ENCODE measurements around the gene DNAJC3. TPM values are rescaled to one million over a fixed set of nuclear protein-coding genes. Genes with fewer than 3 reads are reported as not detected.

The DNAJC3 gene
- total and polyA plus RNA-seq, 2 of the 13 experiments (the other 11 are each of a cell fraction or from before 2014, with no cell fraction given), result 10.4 to 48.2 TPM

DNA sequence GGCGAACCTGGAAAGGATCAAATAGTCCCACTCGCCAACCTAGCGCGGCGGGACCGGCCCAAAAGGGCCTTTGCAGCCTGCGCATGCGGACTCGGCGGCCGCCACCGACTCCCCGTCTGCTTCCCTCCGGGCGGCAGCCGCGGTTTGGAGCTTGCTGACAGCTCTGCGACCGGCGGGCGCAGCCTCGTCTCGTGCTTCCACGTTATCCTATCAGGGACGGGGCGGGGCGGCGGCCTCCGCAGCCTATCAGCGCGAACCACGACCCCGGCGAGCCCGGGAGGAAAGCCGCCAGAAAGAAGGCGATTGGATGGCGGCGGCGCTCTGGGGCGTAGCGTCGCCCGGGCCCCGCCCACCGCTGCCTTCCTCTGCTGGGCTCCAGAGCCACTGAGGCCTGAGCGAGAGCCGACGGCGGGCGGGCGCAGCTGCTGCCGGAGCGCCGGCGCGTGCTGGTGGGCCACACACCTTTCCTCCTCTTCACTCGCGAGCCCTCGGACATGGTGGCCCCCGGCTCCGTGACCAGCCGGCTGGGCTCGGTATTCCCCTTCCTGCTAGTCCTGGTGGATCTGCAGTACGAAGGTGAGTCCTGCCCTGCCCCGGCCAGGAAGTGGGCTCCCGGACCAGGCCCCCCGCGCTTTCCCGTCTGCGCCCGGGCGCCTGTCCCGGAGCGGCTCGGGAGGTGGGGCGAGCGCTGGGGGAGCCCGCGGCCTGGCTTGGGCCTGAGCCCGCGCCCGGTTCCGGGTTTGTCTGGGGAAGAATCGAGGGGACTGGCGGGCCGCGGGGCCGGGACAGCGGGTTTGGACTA lies at the start of gene DNAJC3 (continued):
- TF ChIP-seq SP140L (CRISPR knock-in tag; IDR thresholded peaks at IDR 0.05; ENCODE audit: borderline replicate concordance), result peak; percentile 72; the same call in 1 of the 2 replicates
- peak; percentile 66; the same call in 1 of the 2 replicates for TF ChIP-seq ZBTB7A (CRISPR knock-in tag; IDR thresholded peaks at IDR 0.05)
- TF ChIP-seq, protein P1, sequence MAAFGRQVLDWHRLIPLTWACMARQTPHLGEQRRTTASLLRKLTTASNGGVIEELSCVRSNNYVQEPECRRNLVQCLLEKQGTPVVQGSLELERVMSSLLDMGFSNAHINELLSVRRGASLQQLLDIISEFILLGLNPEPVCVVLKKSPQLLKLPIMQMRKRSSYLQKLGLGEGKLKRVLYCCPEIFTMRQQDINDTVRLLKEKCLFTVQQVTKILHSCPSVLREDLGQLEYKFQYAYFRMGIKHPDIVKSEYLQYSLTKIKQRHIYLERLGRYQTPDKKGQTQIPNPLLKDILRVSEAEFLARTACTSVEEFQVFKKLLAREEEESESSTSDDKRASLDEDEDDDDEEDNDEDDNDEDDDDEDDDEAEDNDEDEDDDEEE (CRISPR knock-in tag; IDR thresholded peaks at IDR 0.05), result peak; percentile 25; the same call in 1 of the 2 replicates
- TF ChIP-seq ZFAT (CRISPR knock-in tag; conservative IDR thresholded peaks at IDR 0.05), result 0 out of 2 replicates have a peak, but pooled peaks have one; percentile 31
- TF ChIP-seq MYNN (CRISPR knock-in tag; IDR thresholded peaks at IDR 0.05; ENCODE audit: low read depth), result no peak
- no peak; the same call in none of the 2 replicates for TF ChIP-seq ZFP36L2 (CRISPR knock-in tag; IDR thresholded peaks at IDR 0.05)
- TF ChIP-seq, protein P2, sequence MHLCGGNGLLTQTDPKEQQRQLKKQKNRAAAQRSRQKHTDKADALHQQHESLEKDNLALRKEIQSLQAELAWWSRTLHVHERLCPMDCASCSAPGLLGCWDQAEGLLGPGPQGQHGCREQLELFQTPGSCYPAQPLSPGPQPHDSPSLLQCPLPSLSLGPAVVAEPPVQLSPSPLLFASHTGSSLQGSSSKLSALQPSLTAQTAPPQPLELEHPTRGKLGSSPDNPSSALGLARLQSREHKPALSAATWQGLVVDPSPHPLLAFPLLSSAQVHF (CRISPR knock-in tag; IDR thresholded peaks at IDR 0.05), result peak; percentile 74; the same call in 1 of the 2 replicates
- no peak for TF ChIP-seq ZNF143 (CRISPR knock-in tag; IDR thresholded peaks at IDR 0.05)
- TF ChIP-seq, protein P3, sequence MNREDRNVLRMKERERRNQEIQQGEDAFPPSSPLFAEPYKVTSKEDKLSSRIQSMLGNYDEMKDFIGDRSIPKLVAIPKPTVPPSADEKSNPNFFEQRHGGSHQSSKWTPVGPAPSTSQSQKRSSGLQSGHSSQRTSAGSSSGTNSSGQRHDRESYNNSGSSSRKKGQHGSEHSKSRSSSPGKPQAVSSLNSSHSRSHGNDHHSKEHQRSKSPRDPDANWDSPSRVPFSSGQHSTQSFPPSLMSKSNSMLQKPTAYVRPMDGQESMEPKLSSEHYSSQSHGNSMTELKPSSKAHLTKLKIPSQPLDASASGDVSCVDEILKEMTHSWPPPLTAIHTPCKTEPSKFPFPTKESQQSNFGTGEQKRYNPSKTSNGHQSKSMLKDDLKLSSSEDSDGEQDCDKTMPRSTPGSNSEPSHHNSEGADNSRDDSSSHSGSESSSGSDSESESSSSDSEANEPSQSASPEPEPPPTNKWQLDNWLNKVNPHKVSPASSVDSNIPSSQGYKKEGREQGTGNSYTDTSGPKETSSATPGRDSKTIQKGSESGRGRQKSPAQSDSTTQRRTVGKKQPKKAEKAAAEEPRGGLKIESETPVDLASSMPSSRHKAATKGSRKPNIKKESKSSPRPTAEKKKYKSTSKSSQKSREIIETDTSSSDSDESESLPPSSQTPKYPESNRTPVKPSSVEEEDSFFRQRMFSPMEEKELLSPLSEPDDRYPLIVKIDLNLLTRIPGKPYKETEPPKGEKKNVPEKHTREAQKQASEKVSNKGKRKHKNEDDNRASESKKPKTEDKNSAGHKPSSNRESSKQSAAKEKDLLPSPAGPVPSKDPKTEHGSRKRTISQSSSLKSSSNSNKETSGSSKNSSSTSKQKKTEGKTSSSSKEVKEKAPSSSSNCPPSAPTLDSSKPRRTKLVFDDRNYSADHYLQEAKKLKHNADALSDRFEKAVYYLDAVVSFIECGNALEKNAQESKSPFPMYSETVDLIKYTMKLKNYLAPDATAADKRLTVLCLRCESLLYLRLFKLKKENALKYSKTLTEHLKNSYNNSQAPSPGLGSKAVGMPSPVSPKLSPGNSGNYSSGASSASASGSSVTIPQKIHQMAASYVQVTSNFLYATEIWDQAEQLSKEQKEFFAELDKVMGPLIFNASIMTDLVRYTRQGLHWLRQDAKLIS (CRISPR knock-in tag; IDR thresholded peaks at IDR 0.05), result no peak
- no peak for TF ChIP-seq PCBP2 (optimal IDR thresholded peaks at IDR 0.05; ENCODE audit: low read depth, low read length, poor library complexity, severe bottlenecking)
- TF ChIP-seq, protein P4, sequence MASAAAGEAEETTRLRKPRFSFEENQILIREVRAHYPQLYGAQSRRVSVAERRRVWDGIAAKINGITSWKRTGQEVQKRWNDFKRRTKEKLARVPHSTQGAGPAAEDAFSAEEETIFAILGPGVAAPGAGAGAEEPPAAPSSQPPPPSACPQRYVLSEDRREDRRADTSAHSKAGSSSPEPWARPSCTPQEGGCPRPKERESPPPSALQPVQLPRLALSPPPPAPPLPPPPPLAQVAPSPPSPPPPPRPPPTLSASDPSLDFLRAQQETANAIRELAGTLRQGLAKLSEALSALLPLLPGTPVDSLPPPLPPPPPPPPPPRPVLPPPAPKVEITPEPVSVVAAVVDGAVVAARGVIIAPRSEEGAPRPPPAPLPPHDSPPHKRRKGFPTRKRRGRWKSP (CRISPR knock-in tag; IDR thresholded peaks at IDR 0.05), result peak; percentile 70
- TF ChIP-seq CBX5 (CRISPR knock-in tag; IDR thresholded peaks at IDR 0.05; ENCODE audit: borderline replicate concordance), result peak; percentile 20; the same call in 1 of the 2 replicates
- TF ChIP-seq ZNF891 (CRISPR knock-in tag; IDR thresholded peaks at IDR 0.05), result peak; percentile 62
- TF ChIP-seq MZF1 (CRISPR knock-in tag; IDR thresholded peaks at IDR 0.05; ENCODE audit: borderline replicate concordance), result no peak
- TF ChIP-seq, protein P5, sequence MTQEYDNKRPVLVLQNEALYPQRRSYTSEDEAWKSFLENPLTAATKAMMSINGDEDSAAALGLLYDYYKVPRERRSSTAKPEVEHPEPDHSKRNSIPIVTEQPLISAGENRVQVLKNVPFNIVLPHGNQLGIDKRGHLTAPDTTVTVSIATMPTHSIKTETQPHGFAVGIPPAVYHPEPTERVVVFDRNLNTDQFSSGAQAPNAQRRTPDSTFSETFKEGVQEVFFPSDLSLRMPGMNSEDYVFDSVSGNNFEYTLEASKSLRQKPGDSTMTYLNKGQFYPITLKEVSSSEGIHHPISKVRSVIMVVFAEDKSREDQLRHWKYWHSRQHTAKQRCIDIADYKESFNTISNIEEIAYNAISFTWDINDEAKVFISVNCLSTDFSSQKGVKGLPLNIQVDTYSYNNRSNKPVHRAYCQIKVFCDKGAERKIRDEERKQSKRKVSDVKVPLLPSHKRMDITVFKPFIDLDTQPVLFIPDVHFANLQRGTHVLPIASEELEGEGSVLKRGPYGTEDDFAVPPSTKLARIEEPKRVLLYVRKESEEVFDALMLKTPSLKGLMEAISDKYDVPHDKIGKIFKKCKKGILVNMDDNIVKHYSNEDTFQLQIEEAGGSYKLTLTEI (CRISPR knock-in tag; conservative IDR thresholded peaks at IDR 0.05), result no peak
- TF ChIP-seq NR2F1 (CRISPR knock-in tag; IDR thresholded peaks at IDR 0.05), result 0 out of 4 replicates have a peak, but pooled peaks of 1 of the 2 experiments have one; percentile 3
- TF ChIP-seq HCFC1 (IDR thresholded peaks at IDR 0.05; ENCODE audit: low read depth, low read length), result no peak
- TF ChIP-seq ARNTL (CRISPR knock-in tag; IDR thresholded peaks at IDR 0.05), result peak; percentile 76
- TF ChIP-seq HMG20B (CRISPR knock-in tag; conservative IDR thresholded peaks at IDR 0.05), result peak; percentile 46; the same call in 1 of the 2 replicates
- no peak for TF ChIP-seq GTF2F1 (IDR thresholded peaks at IDR 0.05; ENCODE audit: low read length)
